ENCODE data around the gene RIMKLB. TPM values are rescaled to one million over a fixed set of nuclear protein-coding genes. Genes with fewer than 3 reads are reported as not detected.

Gene RIMKLB
- total and polyA plus RNA-seq, 2 of the 4 experiments (the other 2 are of a cell fraction), result 12.5 to 18.8 TPM

DNA sequence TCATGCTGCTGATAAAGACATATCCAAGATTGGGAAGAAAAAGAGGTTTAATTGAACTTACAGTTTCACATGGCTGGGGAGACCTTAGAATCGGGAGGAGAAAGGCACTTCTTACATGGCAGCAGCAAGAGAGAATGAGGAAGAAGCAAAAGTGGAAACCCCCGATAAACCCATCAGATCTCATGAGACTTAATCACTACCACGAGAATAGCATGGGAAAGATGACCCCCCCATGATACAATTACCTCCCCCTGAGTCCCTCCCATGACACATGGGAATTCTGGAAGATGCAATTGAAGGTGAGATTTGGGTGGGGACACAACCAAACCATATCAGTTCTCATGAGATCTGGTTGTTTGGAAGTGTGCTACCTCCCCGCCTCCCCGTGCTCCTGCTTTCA lies 25.4 kb upstream of the RIMKLB start:
- Histone ChIP-seq H3K4me3 (ENCODE audit: insufficient read depth, low read depth, low read length) (no peak overlapping the region), H2BK15ac (ENCODE audit: low read depth, low read length) (no peak overlapping the region), H3K4me2 (ENCODE audit: low read depth, low read length) (no peak overlapping the region), H2AK9ac (replicated peaks; ENCODE audit: low read depth, low read length, poor library complexity) (no peak overlapping the region), H2BK120ac (ENCODE audit: low read depth, low read length) (no peak overlapping the region), H2BK20ac (ENCODE audit: low read depth, low read length) (no peak overlapping the region), H2AK5ac (ENCODE audit: low read depth, low read length) (no peak overlapping the region), H3K56ac (ENCODE audit: extremely low read depth, insufficient read depth, low read length) (no peak overlapping the region), H4K8ac (ENCODE audit: low read depth in 2 of 2, low read length in 2 of 2) (no peak overlapping the region), H3K79me1 (ENCODE audit: low read depth in 1 of 2, low read length in 2 of 2) (no peaks in the 10 kb centered on the region), H4K20me1 (ENCODE audit: insufficient read depth, low read length) (no peaks in the 10 kb centered on the region), H3K4ac (ENCODE audit: low read depth, low read length) (no peak overlapping the region), H3K36me3 (ENCODE audit: control insufficient read depth, insufficient read depth, low read length) (no peaks in the 10 kb centered on the region), H2AFZ (replicated peaks; ENCODE audit: low read length, poor library complexity) (no peak overlapping the region), H3K4me1 (ENCODE audit: control insufficient read depth, insufficient read depth, low read length) (no peaks in the 10 kb centered on the region), H2BK5ac (ENCODE audit: low read depth, low read length, poor library complexity, severe bottlenecking) (no peak overlapping the region), H4K91ac (ENCODE audit: insufficient read depth, low read depth, low read length) (no peak overlapping the region), H3K9me1 (ENCODE audit: insufficient read depth, low read length) (no peaks in the 10 kb centered on the region), H3K18ac (ENCODE audit: low read depth, low read length) (no peak overlapping the region), H3K27ac (ENCODE audit: insufficient read depth, low read length) (no peak overlapping the region), H3K9me3 (ENCODE audit: control insufficient read depth, insufficient read depth, low read length) (no peaks in the 10 kb centered on the region), H4K5ac (ENCODE audit: low read depth, low read length) (no peak overlapping the region), H3K9ac (ENCODE audit: low read depth, low read length) (no peak overlapping the region), H3K23ac (ENCODE audit: low read depth, low read length) (no peak overlapping the region), H3K14ac (replicated peaks; ENCODE audit: low read depth, low read length) (no peak overlapping the region), H3K27me3 (ENCODE audit: control insufficient read depth, insufficient read depth, low read length) (no peaks in the 10 kb centered on the region; the same call in 1 of the 2 replicates)
- DNase-seq, result no peak
- in situ Hi-C loops (cut with MboI; ENCODE audit: low sequenced_read_pairs) (no loop called here), intact Hi-C loops (cut with micrococcal nuclease) (no loop called here), dilution Hi-C loops (cut with HindIII; ENCODE audit: low sequenced_read_pairs, unreplicated experiment) (no loop called here)
- POLR2A ChIA-PET (ENCODE audit: unreplicated experiment), result no interaction called here
- TF ChIP-seq MAFK (IDR thresholded peaks at IDR 0.05; ENCODE audit: low read depth, low read length), result no peak
- TF ChIP-seq FOS (IDR thresholded peaks at IDR 0.05; ENCODE audit: low read depth, low read length), result no peak
- no peak for TF ChIP-seq CEBPB (IDR thresholded peaks at IDR 0.05; ENCODE audit: low read depth, low read length)
- TF ChIP-seq POLR2A (IDR thresholded peaks at IDR 0.05; ENCODE audit: low read depth, low read length), result no peak
- TF ChIP-seq, protein P1, sequence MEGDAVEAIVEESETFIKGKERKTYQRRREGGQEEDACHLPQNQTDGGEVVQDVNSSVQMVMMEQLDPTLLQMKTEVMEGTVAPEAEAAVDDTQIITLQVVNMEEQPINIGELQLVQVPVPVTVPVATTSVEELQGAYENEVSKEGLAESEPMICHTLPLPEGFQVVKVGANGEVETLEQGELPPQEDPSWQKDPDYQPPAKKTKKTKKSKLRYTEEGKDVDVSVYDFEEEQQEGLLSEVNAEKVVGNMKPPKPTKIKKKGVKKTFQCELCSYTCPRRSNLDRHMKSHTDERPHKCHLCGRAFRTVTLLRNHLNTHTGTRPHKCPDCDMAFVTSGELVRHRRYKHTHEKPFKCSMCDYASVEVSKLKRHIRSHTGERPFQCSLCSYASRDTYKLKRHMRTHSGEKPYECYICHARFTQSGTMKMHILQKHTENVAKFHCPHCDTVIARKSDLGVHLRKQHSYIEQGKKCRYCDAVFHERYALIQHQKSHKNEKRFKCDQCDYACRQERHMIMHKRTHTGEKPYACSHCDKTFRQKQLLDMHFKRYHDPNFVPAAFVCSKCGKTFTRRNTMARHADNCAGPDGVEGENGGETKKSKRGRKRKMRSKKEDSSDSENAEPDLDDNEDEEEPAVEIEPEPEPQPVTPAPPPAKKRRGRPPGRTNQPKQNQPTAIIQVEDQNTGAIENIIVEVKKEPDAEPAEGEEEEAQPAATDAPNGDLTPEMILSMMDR (conservative IDR thresholded peaks at IDR 0.05; ENCODE audit: low read depth, low read length), result no peak
- TF ChIP-seq, protein P2, sequence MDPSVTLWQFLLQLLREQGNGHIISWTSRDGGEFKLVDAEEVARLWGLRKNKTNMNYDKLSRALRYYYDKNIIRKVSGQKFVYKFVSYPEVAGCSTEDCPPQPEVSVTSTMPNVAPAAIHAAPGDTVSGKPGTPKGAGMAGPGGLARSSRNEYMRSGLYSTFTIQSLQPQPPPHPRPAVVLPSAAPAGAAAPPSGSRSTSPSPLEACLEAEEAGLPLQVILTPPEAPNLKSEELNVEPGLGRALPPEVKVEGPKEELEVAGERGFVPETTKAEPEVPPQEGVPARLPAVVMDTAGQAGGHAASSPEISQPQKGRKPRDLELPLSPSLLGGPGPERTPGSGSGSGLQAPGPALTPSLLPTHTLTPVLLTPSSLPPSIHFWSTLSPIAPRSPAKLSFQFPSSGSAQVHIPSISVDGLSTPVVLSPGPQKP (IDR thresholded peaks at IDR 0.05; ENCODE audit: borderline replicate concordance, low read depth, low read length), result no peak
- no peak for TF ChIP-seq MXI1 (IDR thresholded peaks at IDR 0.05; ENCODE audit: borderline replicate concordance, low read depth, low read length)
- no peak for TF ChIP-seq RFX5 (IDR thresholded peaks at IDR 0.05; ENCODE audit: low read depth, low read length)
- no peak for TF ChIP-seq BHLHE40 (IDR thresholded peaks at IDR 0.05; ENCODE audit: low read depth, low read length)
- no peak for TF ChIP-seq SMC3 (IDR thresholded peaks at IDR 0.05; ENCODE audit: low read depth, low read length)
- TF ChIP-seq RCOR1 (IDR thresholded peaks at IDR 0.05; ENCODE audit: insufficient replicate concordance, low read length), result no peak
- no peak for TF ChIP-seq NFE2L2 (IDR thresholded peaks at IDR 0.05; ENCODE audit: low read depth, low read length)
- TF ChIP-seq, protein P3, sequence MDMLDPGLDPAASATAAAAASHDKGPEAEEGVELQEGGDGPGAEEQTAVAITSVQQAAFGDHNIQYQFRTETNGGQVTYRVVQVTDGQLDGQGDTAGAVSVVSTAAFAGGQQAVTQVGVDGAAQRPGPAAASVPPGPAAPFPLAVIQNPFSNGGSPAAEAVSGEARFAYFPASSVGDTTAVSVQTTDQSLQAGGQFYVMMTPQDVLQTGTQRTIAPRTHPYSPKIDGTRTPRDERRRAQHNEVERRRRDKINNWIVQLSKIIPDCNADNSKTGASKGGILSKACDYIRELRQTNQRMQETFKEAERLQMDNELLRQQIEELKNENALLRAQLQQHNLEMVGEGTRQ (IDR thresholded peaks at IDR 0.05; ENCODE audit: low read depth, low read length), result no peak
- TF ChIP-seq RAD21 (IDR thresholded peaks at IDR 0.05; ENCODE audit: low read length), result no peak
- TF ChIP-seq MAZ (IDR thresholded peaks at IDR 0.05; ENCODE audit: borderline replicate concordance, low read depth, low read length), result no peak
- TF ChIP-seq CHD1 (IDR thresholded peaks at IDR 0.05; ENCODE audit: low read depth, low read length), result no peak
- no CpG with 5 or more reads among the region's 5 CpGs for WGBS, 2 experiments (ENCODE audit: extremely low coverage in 2 of 2, insufficient read length in 1 of 2)
- BruUV-seq (replicated peaks), result no TSS peak
- CTCF ChIA-PET, result no interaction called here
- ATAC-seq (ENCODE audit: low read depth), result no peak
